Measurements from ENCODE around the gene SPAG4.

- no peak for TF ChIP-seq POLR2A (IDR thresholded peaks at IDR 0.05)
- TF ChIP-seq CTCF (IDR thresholded peaks at IDR 0.05), result no peak
- no peak for TF ChIP-seq EP300 (IDR thresholded peaks at IDR 0.05)
Measured at GRCh38 chr20:35635652-35636051, 20.0 kb downstream of the SPAG4 start.
